Lower leg skin (tissue), 4 donors: Measurements from ENCODE around the gene RMND1. TPM values are rescaled to one million over a fixed set of nuclear protein-coding genes. Genes with fewer than 3 reads are reported as not detected.

Experiments used
- DNase-seq, 2 donors: peaks; one replicate each; pipeline ENCODE4 v3.0.0-alpha.2; 2019; ENCODE audit warnings: low spot score in 2 of 2
- H3K4me3 ChIP-seq: fragments of 200-600 bp; sonication (generic); 2 replicates; pipeline ENCODE4 v1.5.1; 2017; ENCODE audit warnings: mild to moderate bottlenecking, low read depth; ENCODE audit not compliant: poor library complexity, severe bottlenecking
- CTCF ChIP-seq, 3 donors: fragments of 450-650 bp; IDR thresholded peaks; one replicate each; pipeline ENCODE4 v1.5.1; 2016; ENCODE audit warnings: antibody characterized with exemption in 3 of 3, mild to moderate bottlenecking in 3 of 3, moderate library complexity in 2 of 3
- POLR2A ChIP-seq, 2 donors: fragments of 450-650 bp; IDR thresholded peaks; one replicate each; pipeline ENCODE4 v1.6.1; 2016 to 2017; ENCODE audit warnings: antibody characterized with exemption in 2 of 2, mild to moderate bottlenecking in 1 of 2, moderate library complexity in 1 of 2
- WGBS, 2 donors: methylation state at CpG; one replicate each; pipeline ENCODE4 v1.1.5; 2018; 5-methylcytosine and 5-hydroxymethylcytosine counted together
- intact Hi-C: fragments of 100-400 bp; cut with DNase I; formaldehyde crosslinking; loops from one replicate; pipeline ENCODE4 v1.15.0; 2023; ENCODE audit warnings: low total_unique reads
- total RNA-seq, 4 donors: library from RNA; depleted of rRNA; stranded (reverse); fragments of >200 nt; gene quantifications; one replicate each; pipeline ENCODE4 v1.1.0, GENCODE V29; 2016

Gene RMND1
- total RNA-seq, 4 donors from 2014 or later, result 11.7 to 21.7 (median 16.6) TPM

- H3K4me3 ChIP-seq, result no peak overlapping the region
- WGBS, 2 donors, result 41 to 45% methylated on average over 2 of the region's 2 CpGs
- TF ChIP-seq CTCF (IDR thresholded peaks at IDR 0.05), result no peak
- no peak for TF ChIP-seq POLR2A (IDR thresholded peaks at IDR 0.05)
- intact Hi-C loops, result no loop called here
- no peak for DNase-seq
Measured at GRCh38 chr6:151434369-151434768, 17.6 kb downstream of the RMND1 start.

- TF ChIP-seq CTCF (IDR thresholded peaks at IDR 0.05), result no peak
- DNase-seq, result no peak
- no peak overlapping the region for H3K4me3 ChIP-seq
- intact Hi-C loops, result no loop called here
- 78 to 83% methylated on average over 4 of the region's 4 CpGs for WGBS, 2 donors
Measured at GRCh38 chr6:151432651-151433050, 19.3 kb downstream of the RMND1 start.

- no peak for DNase-seq
Measured at GRCh38 chr6:151431337-151431736, 20.6 kb downstream of the RMND1 start.

GRCh38 chr6:151430886-151431285, 21.0 kb downstream of the RMND1 start:
- no peak overlapping the region for H3K4me3 ChIP-seq
- TF ChIP-seq CTCF (IDR thresholded peaks at IDR 0.05), result no peak
- TF ChIP-seq POLR2A (IDR thresholded peaks at IDR 0.05), result no peak
- WGBS, 2 donors, result 92 to 97% methylated on average over 3 of the region's 3 CpGs
- intact Hi-C loops, result no loop called here
- DNase-seq, result no peak

More at GRCh38 chr6:151431337-151431736, 20.6 kb downstream of the RMND1 start:
- WGBS, 2 donors, result 93% methylated on average over 3 of the region's 3 CpGs
- no peak for TF ChIP-seq CTCF (IDR thresholded peaks at IDR 0.05)
- no peak for TF ChIP-seq POLR2A (IDR thresholded peaks at IDR 0.05)
- no peak overlapping the region for H3K4me3 ChIP-seq
- intact Hi-C loops, result no loop called here

GRCh38 chr6:151428093-151428735, 23.7 kb downstream of the RMND1 start:
- no peak for DNase-seq
- no peak for TF ChIP-seq POLR2A (IDR thresholded peaks at IDR 0.05)
- no peak for TF ChIP-seq CTCF (IDR thresholded peaks at IDR 0.05)
- no peak overlapping the region for H3K4me3 ChIP-seq
- intact Hi-C loops, result no loop called here
- 95 to 98% methylated on average over 4 of the region's 4 CpGs for WGBS, 2 donors

- no peak overlapping the region for H3K4me3 ChIP-seq
- intact Hi-C loops, result no loop called here
- TF ChIP-seq POLR2A (IDR thresholded peaks at IDR 0.05) (no peak), CTCF (IDR thresholded peaks at IDR 0.05) (no peak)
- DNase-seq, result no peak
- WGBS, 2 donors, result 69 to 76% methylated on average over 4 of the region's 4 CpGs
Measured at GRCh38 chr6:151425561-151425960, 26.4 kb downstream of the RMND1 start.
